ENCODE measurements around the gene SH3D19.

DNA sequence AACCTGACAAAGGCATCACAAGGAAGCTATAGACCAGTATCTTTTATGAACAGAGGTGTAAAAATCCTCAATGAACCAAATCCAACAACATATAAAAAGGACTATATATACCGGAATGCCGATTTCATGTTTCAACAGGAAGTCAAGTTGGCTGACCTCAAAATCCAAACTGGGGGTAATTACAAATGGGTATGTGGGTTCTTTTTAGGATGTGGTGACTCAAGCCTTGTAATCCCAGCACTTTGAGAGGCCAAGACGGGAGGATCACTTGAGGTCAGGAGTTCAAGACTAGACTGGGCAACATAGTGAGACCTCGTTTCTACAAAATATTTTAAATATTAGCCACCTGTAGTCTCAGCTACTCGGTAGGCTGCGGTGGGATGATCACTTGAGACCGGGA is 38.0 kb downstream of the SH3D19 start:
- no peak for TF ChIP-seq POLR2A (IDR thresholded peaks at IDR 0.05)
- TF ChIP-seq, protein P1, sequence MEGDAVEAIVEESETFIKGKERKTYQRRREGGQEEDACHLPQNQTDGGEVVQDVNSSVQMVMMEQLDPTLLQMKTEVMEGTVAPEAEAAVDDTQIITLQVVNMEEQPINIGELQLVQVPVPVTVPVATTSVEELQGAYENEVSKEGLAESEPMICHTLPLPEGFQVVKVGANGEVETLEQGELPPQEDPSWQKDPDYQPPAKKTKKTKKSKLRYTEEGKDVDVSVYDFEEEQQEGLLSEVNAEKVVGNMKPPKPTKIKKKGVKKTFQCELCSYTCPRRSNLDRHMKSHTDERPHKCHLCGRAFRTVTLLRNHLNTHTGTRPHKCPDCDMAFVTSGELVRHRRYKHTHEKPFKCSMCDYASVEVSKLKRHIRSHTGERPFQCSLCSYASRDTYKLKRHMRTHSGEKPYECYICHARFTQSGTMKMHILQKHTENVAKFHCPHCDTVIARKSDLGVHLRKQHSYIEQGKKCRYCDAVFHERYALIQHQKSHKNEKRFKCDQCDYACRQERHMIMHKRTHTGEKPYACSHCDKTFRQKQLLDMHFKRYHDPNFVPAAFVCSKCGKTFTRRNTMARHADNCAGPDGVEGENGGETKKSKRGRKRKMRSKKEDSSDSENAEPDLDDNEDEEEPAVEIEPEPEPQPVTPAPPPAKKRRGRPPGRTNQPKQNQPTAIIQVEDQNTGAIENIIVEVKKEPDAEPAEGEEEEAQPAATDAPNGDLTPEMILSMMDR (IDR thresholded peaks at IDR 0.05), result no peak

Measured in testis (tissue), 2 donors.